GM18858 (cell line): ENCODE measurements around the gene PKD2L1.
"Not testable (repeated sequence)": the region's sequence is repeated elsewhere in the genome, so short reads cannot be mapped to it uniquely, and the experiment has no call there.

Source experiments
- ATAC-seq: cut with Tn5 transposase; IDR thresholded peaks from one replicate; pipeline ENCODE4 v1.9.1; 2021; ENCODE audit not compliant: unreplicated experiment

PKD2L1 gene

GRCh38 chr10:100334762-100335161, 4.7 kb upstream of the PKD2L1 start:
- no peak for ATAC-seq

- no peak for ATAC-seq
Measured at GRCh38 chr10:100333661-100334440, 3.8 kb upstream of the PKD2L1 start.

GRCh38 chr10:100333106-100333505, 3.1 kb upstream of the PKD2L1 start:
- no peak for ATAC-seq

- ATAC-seq, result no peak
Measured at GRCh38 chr10:100328198-100328597, 1.8 kb downstream of the PKD2L1 start.

- ATAC-seq, result no peak
Measured at GRCh38 chr10:100327718-100328009, 2.4 kb downstream of the PKD2L1 start.

- ATAC-seq, result peak; percentile 93
Measured at GRCh38 chr10:100327007-100327717, 2.9 kb downstream of the PKD2L1 start.

GRCh38 chr10:100325158-100325557, 4.9 kb downstream of the PKD2L1 start:
- no peak for ATAC-seq

- ATAC-seq, result no peak
Measured at GRCh38 chr10:100319707-100320402, 10.2 kb downstream of the PKD2L1 start.

- no peak for ATAC-seq
Measured at GRCh38 chr10:100318207-100318606, 11.8 kb downstream of the PKD2L1 start.

GRCh38 chr10:100315615-100316014, 14.4 kb downstream of the PKD2L1 start:
- no peak for ATAC-seq

GRCh38 chr10:100311298-100311697, 18.7 kb downstream of the PKD2L1 start:
- ATAC-seq, result no peak

GRCh38 chr10:100307684-100308083, 22.3 kb downstream of the PKD2L1 start:
- ATAC-seq, result no peak

GRCh38 chr10:100306861-100307260, 23.2 kb downstream of the PKD2L1 start:
- ATAC-seq, result no peak

- ATAC-seq, result no peak
Measured at GRCh38 chr10:100304414-100304813, 25.6 kb downstream of the PKD2L1 start.

GRCh38 chr10:100303724-100304319, 26.2 kb downstream of the PKD2L1 start:
- no peak for ATAC-seq

GRCh38 chr10:100301123-100301522, 28.9 kb downstream of the PKD2L1 start:
- not testable (repeated sequence) for ATAC-seq

GRCh38 chr10:100297242-100297641, 32.8 kb downstream of the PKD2L1 start:
- no peak for ATAC-seq

GRCh38 chr10:100293066-100293465, 37.0 kb downstream of the PKD2L1 start:
- ATAC-seq, result no peak

- not testable (repeated sequence) for ATAC-seq
Measured at GRCh38 chr10:100292300-100292699, 37.7 kb downstream of the PKD2L1 start.

- ATAC-seq, result no peak
Measured at GRCh38 chr10:100291356-100291755, 38.7 kb downstream of the PKD2L1 start.

- ATAC-seq, result no peak
Measured at GRCh38 chr10:100289641-100290040, 40.4 kb downstream of the PKD2L1 start.

GRCh38 chr10:100288196-100288595, 41.8 kb downstream of the PKD2L1 start:
- no peak for ATAC-seq
